ENCODE data around the gene KCNQ1OT1.

Gene KCNQ1OT1

GRCh38 chr11:2625183-2625582 lies 74.6 kb downstream of the KCNQ1OT1 start:
- DNase-seq (ENCODE audit: low read depth) = no peak
- no peak for TF ChIP-seq MYC (IDR thresholded peaks at IDR 0.05; ENCODE audit: low read depth, low read length)
- no peak for TF ChIP-seq CTCF (IDR thresholded peaks at IDR 0.05; ENCODE audit: low read depth, low read length)
- no peak for TF ChIP-seq MAX (IDR thresholded peaks at IDR 0.05; ENCODE audit: low read depth, low read length)
- TF ChIP-seq POLR2A (IDR thresholded peaks at IDR 0.05; ENCODE audit: extremely low read depth, insufficient read length) = no peak
- H3K4me3 ChIP-seq (ENCODE audit: low read depth, low read length) = no peak overlapping the region

- H3K4me3 ChIP-seq (ENCODE audit: low read depth, low read length) = no peak overlapping the region
- no peak for TF ChIP-seq MYC (IDR thresholded peaks at IDR 0.05; ENCODE audit: low read depth, low read length)
- no peak for TF ChIP-seq MAX (IDR thresholded peaks at IDR 0.05; ENCODE audit: low read depth, low read length)
- TF ChIP-seq CTCF (IDR thresholded peaks at IDR 0.05; ENCODE audit: low read depth, low read length) = no peak
- no peak for TF ChIP-seq POLR2A (IDR thresholded peaks at IDR 0.05; ENCODE audit: extremely low read depth, insufficient read length)
- DNase-seq (ENCODE audit: low read depth) = no peak
Measured at GRCh38 chr11:2621894-2622293, 77.9 kb downstream of the KCNQ1OT1 start.

- DNase-seq (ENCODE audit: low read depth) = no peak
- H3K4me3 ChIP-seq (ENCODE audit: low read depth, low read length) = no peak overlapping the region
- TF ChIP-seq MYC (IDR thresholded peaks at IDR 0.05; ENCODE audit: low read depth, low read length) (no peak), MAX (IDR thresholded peaks at IDR 0.05; ENCODE audit: low read depth, low read length) (no peak), POLR2A (IDR thresholded peaks at IDR 0.05; ENCODE audit: extremely low read depth, insufficient read length) (no peak), CTCF (IDR thresholded peaks at IDR 0.05; ENCODE audit: low read depth, low read length) (no peak)
Measured at GRCh38 chr11:2612884-2613571, 86.8 kb downstream of the KCNQ1OT1 start.

- TF ChIP-seq POLR2A (IDR thresholded peaks at IDR 0.05; ENCODE audit: extremely low read depth, insufficient read length) = no peak
- no peak for TF ChIP-seq CTCF (IDR thresholded peaks at IDR 0.05; ENCODE audit: low read depth, low read length)
- TF ChIP-seq MAX (IDR thresholded peaks at IDR 0.05; ENCODE audit: low read depth, low read length) = no peak
- no peak for TF ChIP-seq MYC (IDR thresholded peaks at IDR 0.05; ENCODE audit: low read depth, low read length)
- no peak for DNase-seq (ENCODE audit: low read depth)
- no peak overlapping the region for H3K4me3 ChIP-seq (ENCODE audit: low read depth, low read length)
Measured at GRCh38 chr11:2609345-2609744, 90.4 kb downstream of the KCNQ1OT1 start.

GRCh38 chr11:2599561-2600189 lies 100.1 kb downstream of the KCNQ1OT1 start:
- no peak overlapping the region for H3K4me3 ChIP-seq (ENCODE audit: low read depth, low read length)
- no peak for DNase-seq (ENCODE audit: low read depth)
- TF ChIP-seq MAX (IDR thresholded peaks at IDR 0.05; ENCODE audit: low read depth, low read length) = no peak
- TF ChIP-seq MYC (IDR thresholded peaks at IDR 0.05; ENCODE audit: low read depth, low read length) = no peak
- no peak for TF ChIP-seq POLR2A (IDR thresholded peaks at IDR 0.05; ENCODE audit: extremely low read depth, insufficient read length)
- TF ChIP-seq CTCF (IDR thresholded peaks at IDR 0.05; ENCODE audit: low read depth, low read length) = no peak
